Endothelial cell of umbilical vein (primary cell): ENCODE data around the gene HDHD5.

ENCODE experiments used
- CTCF ChIP-seq, 2 donors: IDR thresholded peaks; 1 replicate in 1 of 2; 2 replicates in 1 of 2; pipeline ENCODE4 v1.5.1; 2011; ENCODE audit warnings: low read length in 2 of 2, mild to moderate bottlenecking in 2 of 2, moderate library complexity in 2 of 2, control low read depth in 1 of 2, inconsistent platforms in 1 of 2, low read depth in 1 of 2; ENCODE audit not compliant: insufficient read depth in 1 of 2; ENCODE audit errors: extremely low read depth in 1 of 2
- EZH2 ChIP-seq: IDR thresholded peaks from 2 replicates; pipeline ENCODE4 v1.6.1; 2012; ENCODE audit warnings: borderline replicate concordance, low read depth, mild to moderate bottlenecking, moderate library complexity, low read length, inconsistent platforms; ENCODE audit not compliant: severe bottlenecking
- POLR2A ChIP-seq: IDR thresholded peaks from 2 replicates; pipeline ENCODE4 v1.6.1; 2012; ENCODE audit warnings: low read depth, mild to moderate bottlenecking, control low read depth, low read length

- TF ChIP-seq CTCF (IDR thresholded peaks at IDR 0.05; ENCODE audit: extremely low read depth in 1 of 2, insufficient read depth in 1 of 2, low read depth in 1 of 2, low read length in 2 of 2) (no peak), POLR2A (no peak), EZH2 (no peak)
These were observed 9.8 kb downstream of the HDHD5 start for GRCh38 chr22:17149076-17149815.
